DOHH2 (cell line): ENCODE results near the gene TNFSF10.

Experiments
- CTCF ChIP-seq: fragments of 200-600 bp; sonication (generic); IDR thresholded peaks from one replicate; pipeline ENCODE4 v1.5.1; 2014; ENCODE audit warnings: antibody characterized with exemption, mild to moderate bottlenecking, low read depth, low read length; ENCODE audit not compliant: poor library complexity, severe bottlenecking
- EZH2phosphoT487 ChIP-seq: fragments of 200-600 bp; sonication (generic); IDR thresholded peaks from 2 replicates; pipeline ENCODE4 v1.6.1; 2017; ENCODE audit warnings: borderline replicate concordance, mild to moderate bottlenecking, antibody characterized with exemption, low read length, moderate library complexity, mixed read lengths

GRCh38 chr3:172552607-172553006 is 29.4 kb upstream of the TNFSF10 start:
- TF ChIP-seq CTCF (no peak), EZH2phosphoT487 (no peak)
